Loucy (cell line): Measurements from ENCODE around the gene SEMA6A.

Source experiments
- EZH2phosphoT487 ChIP-seq: fragments of 200-600 bp; IDR thresholded peaks from 2 replicates; pipeline ENCODE4 v1.6.1; 2018; ENCODE audit warnings: antibody characterized with exemption, mild to moderate bottlenecking, moderate library complexity, borderline replicate concordance
- TF ChIP-seq, protein P1 (sequence below): fragments of 200-600 bp; sonication (generic); conservative IDR thresholded peaks from 2 replicates; pipeline ENCODE4 v1.5.1; 2014; ENCODE audit warnings: mild to moderate bottlenecking, antibody characterized with exemption, low read length

- TF ChIP-seq, protein P1, sequence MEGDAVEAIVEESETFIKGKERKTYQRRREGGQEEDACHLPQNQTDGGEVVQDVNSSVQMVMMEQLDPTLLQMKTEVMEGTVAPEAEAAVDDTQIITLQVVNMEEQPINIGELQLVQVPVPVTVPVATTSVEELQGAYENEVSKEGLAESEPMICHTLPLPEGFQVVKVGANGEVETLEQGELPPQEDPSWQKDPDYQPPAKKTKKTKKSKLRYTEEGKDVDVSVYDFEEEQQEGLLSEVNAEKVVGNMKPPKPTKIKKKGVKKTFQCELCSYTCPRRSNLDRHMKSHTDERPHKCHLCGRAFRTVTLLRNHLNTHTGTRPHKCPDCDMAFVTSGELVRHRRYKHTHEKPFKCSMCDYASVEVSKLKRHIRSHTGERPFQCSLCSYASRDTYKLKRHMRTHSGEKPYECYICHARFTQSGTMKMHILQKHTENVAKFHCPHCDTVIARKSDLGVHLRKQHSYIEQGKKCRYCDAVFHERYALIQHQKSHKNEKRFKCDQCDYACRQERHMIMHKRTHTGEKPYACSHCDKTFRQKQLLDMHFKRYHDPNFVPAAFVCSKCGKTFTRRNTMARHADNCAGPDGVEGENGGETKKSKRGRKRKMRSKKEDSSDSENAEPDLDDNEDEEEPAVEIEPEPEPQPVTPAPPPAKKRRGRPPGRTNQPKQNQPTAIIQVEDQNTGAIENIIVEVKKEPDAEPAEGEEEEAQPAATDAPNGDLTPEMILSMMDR = no peak
- no peak for TF ChIP-seq EZH2phosphoT487
Measured at GRCh38 chr5:116465411-116465810, 109.2 kb downstream of the SEMA6A start.
